CD14-positive monocyte (primary cell): ENCODE results near the gene POLG. TPM values are rescaled to one million over a fixed set of nuclear protein-coding genes. Genes with fewer than 3 reads are reported as not detected.

ENCODE experiments used
- DNase-seq, 3 donors: peaks; one replicate each; pipeline ENCODE4 v3.0.0-alpha.2; 2011 to 2022
- H2AFZ ChIP-seq: 2 replicates; pipeline ENCODE4 v1.6.0; 2012; ENCODE audit warnings: mild to moderate bottlenecking, low read depth, low read length, inconsistent platforms; ENCODE audit not compliant: insufficient read depth, poor library complexity, severe bottlenecking
- H3K27ac ChIP-seq, 2 donors: 1 replicate in 1 of 2; 2 replicates in 1 of 2; pipeline ENCODE4 v1.5.1; 2012 to 2013; ENCODE audit warnings: low read length in 2 of 2, control low read depth in 1 of 2, inconsistent platforms in 1 of 2, low read depth in 1 of 2, mild to moderate bottlenecking in 1 of 2
- H3K27me3 ChIP-seq, 2 donors: one replicate each; pipeline versions ENCODE4 v1.6.0 to v1.6.1; 2011 to 2013; ENCODE audit warnings: low read length in 2 of 2; ENCODE audit not compliant: control insufficient read depth in 2 of 2, insufficient read depth in 2 of 2
- H3K36me3 ChIP-seq, 2 donors: replicated peaks in 1 of 2; 1 replicate in 1 of 2; 2 replicates in 1 of 2; pipeline versions ENCODE4 v1.5.1 to v1.6.1; 2012 to 2013; ENCODE audit warnings: low read length in 2 of 2, control low read depth in 1 of 2, inconsistent platforms in 1 of 2, mild to moderate bottlenecking in 1 of 2; ENCODE audit not compliant: insufficient read depth in 2 of 2, control insufficient read depth in 1 of 2
- H3K4me1 ChIP-seq, 2 donors: 1 replicate in 1 of 2; 2 replicates in 1 of 2; pipeline versions ENCODE4 v1.5.1 to v1.6.1; 2012 to 2013; ENCODE audit warnings: low read length in 2 of 2, control low read depth in 1 of 2, inconsistent platforms in 1 of 2, mild to moderate bottlenecking in 1 of 2, moderate library complexity in 1 of 2; ENCODE audit not compliant: insufficient read depth in 2 of 2, control insufficient read depth in 1 of 2
- H3K4me2 ChIP-seq: replicated peaks from 2 replicates; pipeline ENCODE3; 2012; ENCODE audit warnings: low read length, moderate library complexity, mild to moderate bottlenecking; ENCODE audit not compliant: poor library complexity, severe bottlenecking; ENCODE audit errors: extremely low read depth
- H3K4me3 ChIP-seq, 3 experiments: fragments of 200-600 bp in 1 of 3; sonication (generic) in 1 of 3; replicated peaks in 1 of 3; 1 replicate in 2 of 3; 2 replicates in 1 of 3; pipeline ENCODE4 v1.5.1; 2011 to 2013; ENCODE audit warnings: low read length in 3 of 3, mild to moderate bottlenecking in 3 of 3, control low read depth in 2 of 3, low read depth in 2 of 3, inconsistent platforms in 1 of 3, moderate library complexity in 1 of 3
- H3K79me2 ChIP-seq: 2 replicates; pipeline ENCODE4 v1.6.0; 2012; ENCODE audit warnings: mild to moderate bottlenecking, control low read depth, inconsistent platforms, low read length, moderate library complexity; ENCODE audit not compliant: insufficient read depth
- H3K9ac ChIP-seq: 2 replicates; pipeline ENCODE4 v1.6.0; 2017; ENCODE audit warnings: low read length, mild to moderate bottlenecking; ENCODE audit not compliant: insufficient read depth, poor library complexity, severe bottlenecking
- H3K9me3 ChIP-seq, 2 donors: replicated peaks in 1 of 2; 1 replicate in 1 of 2; 2 replicates in 1 of 2; pipeline versions ENCODE4 v1.5.1 to v1.6.1; 2012 to 2013; ENCODE audit warnings: low read length in 2 of 2, control low read depth in 1 of 2; ENCODE audit not compliant: control insufficient read depth in 1 of 2, insufficient read depth in 1 of 2
- H4K20me1 ChIP-seq: 2 replicates; pipeline ENCODE4 v1.6.0; 2012; ENCODE audit warnings: mild to moderate bottlenecking, low read length, control low read depth, moderate library complexity; ENCODE audit not compliant: insufficient read depth
- H3K27ac Mint-ChIP-seq, 7 donors: one replicate each; pipeline ENCODE4 v1.8.0; 2020; ENCODE audit warnings: mild to moderate bottlenecking in 7 of 7, mixed read lengths in 7 of 7, moderate library complexity in 6 of 7, inconsistent platforms in 2 of 7
- H3K27me3 Mint-ChIP-seq, 3 donors: one replicate each; pipeline ENCODE4 v1.8.0; 2021 to 2022; ENCODE audit warnings: low read depth in 3 of 3, mild to moderate bottlenecking in 3 of 3, mixed read lengths in 3 of 3, moderate library complexity in 3 of 3, inconsistent platforms in 1 of 3
- H3K36me3 Mint-ChIP-seq, 2 donors: one replicate each; pipeline ENCODE4 v1.8.0; 2020; ENCODE audit warnings: mixed read lengths in 2 of 2, inconsistent platforms in 1 of 2, mild to moderate bottlenecking in 1 of 2
- H3K4me1 Mint-ChIP-seq: one replicate; pipeline ENCODE4 v1.8.0; 2020; ENCODE audit warnings: mild to moderate bottlenecking, mixed read lengths
- H3K4me3 Mint-ChIP-seq, 2 donors: one replicate each; pipeline ENCODE4 v1.8.0; 2020; ENCODE audit warnings: mild to moderate bottlenecking in 2 of 2, mixed read lengths in 2 of 2, moderate library complexity in 1 of 2
- H3K9me3 Mint-ChIP-seq, 7 donors: one replicate each; pipeline ENCODE4 v1.8.0; 2020 to 2022; ENCODE audit warnings: mixed read lengths in 7 of 7, mild to moderate bottlenecking in 6 of 7, moderate library complexity in 6 of 7, inconsistent platforms in 2 of 7
- CTCF ChIP-seq: fragments of 200-600 bp; IDR thresholded peaks from one replicate; pipeline ENCODE4 v1.8.0; 2022; ENCODE audit warnings: antibody characterized with exemption, mild to moderate bottlenecking
- WGBS: methylation state at CpG from one replicate; pipeline ENCODE4 v1.1.5; 2013; ENCODE audit warnings: missing lambda C conversion rate; ENCODE audit not compliant: insufficient coverage; 5-methylcytosine and 5-hydroxymethylcytosine counted together
- intact Hi-C, 2 donors: fragments of 100-400 bp; cut with micrococcal nuclease; formaldehyde crosslinking; loops; one replicate each; pipeline versions ENCODE4 v1.15.0 to v1.15.1; 2023
- polyA plus RNA-seq, 3 donors: library from polyadenylated mRNA; depleted of rRNA in 1 of 3; unstranded in 2 of 3; stranded (reverse) in 1 of 3; fragments of 300-500 nt in 2 of 3; fragments of >200 nt in 1 of 3; fragmentation: Illumina TruSeq in 2 of 3; gene quantifications; 1 replicate in 2 of 3; 2 replicates in 1 of 3; pipeline ENCODE4 v1.2.3, GENCODE V29; 2012 to 2021

Gene POLG
- polyA plus RNA-seq, 3 donors = 19.2 to 66.7 (median 21.6) TPM

GRCh38 chr15:89315375-89315929, 19.2 kb downstream of the POLG start:
- Mint-ChIP-seq H3K9me3 (no peaks in the 10 kb centered on the region), H3K4me1 (peaks cover 11% of the 10 kb centered on the region), H3K27me3 (no peaks in the 10 kb centered on the region), H3K27ac (peak overlapping the region in 2 of 7 donors; percentile 2 to 30), H3K4me3 (no peak overlapping the region), H3K36me3 (peaks cover 62 to 87% of the 10 kb centered on the region in 2 donors)
- H3K27me3 ChIP-seq = no peaks in the 10 kb centered on the region
- H3K27ac ChIP-seq = peak overlapping the region in 1 of 2 donors; percentile 48
- intact Hi-C loops = no loop called here
- no peak for DNase-seq
- H2AFZ ChIP-seq = no peak overlapping the region
- no peaks in the 10 kb centered on the region for H3K9me3 ChIP-seq
- H4K20me1 ChIP-seq = peaks cover 44% of the 10 kb centered on the region
- no peak overlapping the region for H3K4me2 ChIP-seq
- H3K36me3 ChIP-seq = peaks cover 58 to 78% of the 10 kb centered on the region in 2 donors
- no peak for TF ChIP-seq CTCF
- no peaks in the 10 kb centered on the region for H3K4me1 ChIP-seq
- H3K79me2 ChIP-seq = no peaks in the 10 kb centered on the region
- H3K9ac ChIP-seq = no peak overlapping the region
- no peak overlapping the region for H3K4me3 ChIP-seq
- WGBS = 75% methylated on average over 2 of the region's 2 CpGs

GRCh38 chr15:89309993-89310392, 24.6 kb downstream of the POLG start:
- Mint-ChIP-seq H3K4me1 (peaks cover 14% of the 10 kb centered on the region), H3K9me3 (no peaks in the 10 kb centered on the region), H3K4me3 (no peak overlapping the region), H3K27ac (no peak overlapping the region), H3K36me3 (peaks cover 40 to 74% of the 10 kb centered on the region in 2 donors), H3K27me3 (no peaks in the 10 kb centered on the region)
- intact Hi-C loops = no loop called here
- Histone ChIP-seq H3K36me3 (peaks cover 19 to 65% of the 10 kb centered on the region in 2 donors), H3K4me1 (no peaks in the 10 kb centered on the region), H3K27ac (no peak overlapping the region), H2AFZ (no peak overlapping the region), H3K79me2 (no peaks in the 10 kb centered on the region), H3K9ac (no peak overlapping the region), H3K9me3 (no peaks in the 10 kb centered on the region), H3K4me2 (no peak overlapping the region), H3K27me3 (no peaks in the 10 kb centered on the region), H3K4me3 (no peak overlapping the region), H4K20me1 (peaks cover under 1% of the 10 kb centered on the region)
- no peak for DNase-seq
- no CpG with 5 or more reads among the region's 2 CpGs for WGBS
- TF ChIP-seq CTCF = no peak
